Ishikawa (cell line): ENCODE measurements around the gene NCOA1.

Experiments
- CEBPB ChIP-seq: IDR thresholded peaks from 2 replicates; pipeline ENCODE4 v1.6.1; 2012
- CREB1 ChIP-seq: IDR thresholded peaks from 2 replicates; pipeline ENCODE4 v1.6.1; 2012; ENCODE audit warnings: low read depth
- EGR1 ChIP-seq: IDR thresholded peaks from 2 replicates; pipeline ENCODE4 v1.6.1; 2012
- EP300 ChIP-seq: IDR thresholded peaks from 2 replicates; pipeline ENCODE4 v1.6.1; 2012; ENCODE audit warnings: borderline replicate concordance
- FOXM1 ChIP-seq: IDR thresholded peaks from 2 replicates; pipeline ENCODE4 v1.6.1; 2012; ENCODE audit warnings: low read depth, borderline replicate concordance
- NFIC ChIP-seq: IDR thresholded peaks from 2 replicates; pipeline ENCODE4 v1.6.1; 2012
- RAD21 ChIP-seq: IDR thresholded peaks from 2 replicates; pipeline ENCODE4 v1.6.1; 2012; ENCODE audit warnings: low read depth
- TAF1 ChIP-seq: IDR thresholded peaks from 2 replicates; pipeline ENCODE4 v1.6.1; 2012; ENCODE audit warnings: low read depth, mild to moderate bottlenecking
- TCF12 ChIP-seq: IDR thresholded peaks from 2 replicates; pipeline ENCODE4 v1.6.1; 2012; ENCODE audit warnings: low read depth
- TEAD4 ChIP-seq: IDR thresholded peaks from 2 replicates; pipeline ENCODE4 v1.6.1; 2012
- YY1 ChIP-seq: IDR thresholded peaks from 2 replicates; pipeline ENCODE4 v1.6.1; 2012; ENCODE audit warnings: low read depth
- ZBTB7A ChIP-seq: IDR thresholded peaks from 2 replicates; pipeline ENCODE4 v1.6.1; 2012; ENCODE audit warnings: low read depth
- TF ChIP-seq, protein P1 (sequence below): IDR thresholded peaks from 2 replicates; pipeline ENCODE4 v1.6.1; 2012
- TF ChIP-seq, protein P2 (sequence below): IDR thresholded peaks from 2 replicates; pipeline ENCODE4 v1.6.1; 2012; ENCODE audit warnings: low read depth, mild to moderate bottlenecking
- TF ChIP-seq, protein P3 (sequence below): IDR thresholded peaks from 2 replicates; pipeline ENCODE4 v1.6.1; 2012

Gene NCOA1

DNA sequence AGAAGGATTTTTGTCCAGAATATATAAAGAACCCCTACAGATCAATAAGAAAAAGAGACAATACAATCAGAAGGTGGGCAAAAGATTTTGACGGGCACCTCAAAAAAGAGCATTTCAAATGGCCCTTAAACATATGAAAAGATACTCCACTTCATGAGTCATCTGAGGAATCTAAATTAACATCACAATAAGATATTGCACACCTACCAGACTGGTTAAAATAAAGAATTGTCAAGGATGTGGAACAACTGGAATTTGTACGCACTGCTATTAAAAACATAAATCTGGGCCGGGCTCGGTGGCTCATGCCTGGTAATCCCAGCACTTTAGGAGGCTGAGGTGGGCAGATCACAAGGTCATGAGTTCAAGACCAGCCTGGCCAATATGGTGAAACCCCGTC, 17.0 kb upstream of the NCOA1 start:
- TF ChIP-seq TAF1 (no peak), NFIC (no peak), YY1 (no peak), RAD21 (no peak), FOXM1 (no peak), TCF12 (no peak), TEAD4 (no peak), EGR1 (no peak), CREB1 (no peak), ZBTB7A (no peak), CEBPB (no peak), EP300 (no peak)
- TF ChIP-seq, protein P1, sequence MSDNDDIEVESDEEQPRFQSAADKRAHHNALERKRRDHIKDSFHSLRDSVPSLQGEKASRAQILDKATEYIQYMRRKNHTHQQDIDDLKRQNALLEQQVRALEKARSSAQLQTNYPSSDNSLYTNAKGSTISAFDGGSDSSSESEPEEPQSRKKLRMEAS = no peak
- TF ChIP-seq, protein P2, sequence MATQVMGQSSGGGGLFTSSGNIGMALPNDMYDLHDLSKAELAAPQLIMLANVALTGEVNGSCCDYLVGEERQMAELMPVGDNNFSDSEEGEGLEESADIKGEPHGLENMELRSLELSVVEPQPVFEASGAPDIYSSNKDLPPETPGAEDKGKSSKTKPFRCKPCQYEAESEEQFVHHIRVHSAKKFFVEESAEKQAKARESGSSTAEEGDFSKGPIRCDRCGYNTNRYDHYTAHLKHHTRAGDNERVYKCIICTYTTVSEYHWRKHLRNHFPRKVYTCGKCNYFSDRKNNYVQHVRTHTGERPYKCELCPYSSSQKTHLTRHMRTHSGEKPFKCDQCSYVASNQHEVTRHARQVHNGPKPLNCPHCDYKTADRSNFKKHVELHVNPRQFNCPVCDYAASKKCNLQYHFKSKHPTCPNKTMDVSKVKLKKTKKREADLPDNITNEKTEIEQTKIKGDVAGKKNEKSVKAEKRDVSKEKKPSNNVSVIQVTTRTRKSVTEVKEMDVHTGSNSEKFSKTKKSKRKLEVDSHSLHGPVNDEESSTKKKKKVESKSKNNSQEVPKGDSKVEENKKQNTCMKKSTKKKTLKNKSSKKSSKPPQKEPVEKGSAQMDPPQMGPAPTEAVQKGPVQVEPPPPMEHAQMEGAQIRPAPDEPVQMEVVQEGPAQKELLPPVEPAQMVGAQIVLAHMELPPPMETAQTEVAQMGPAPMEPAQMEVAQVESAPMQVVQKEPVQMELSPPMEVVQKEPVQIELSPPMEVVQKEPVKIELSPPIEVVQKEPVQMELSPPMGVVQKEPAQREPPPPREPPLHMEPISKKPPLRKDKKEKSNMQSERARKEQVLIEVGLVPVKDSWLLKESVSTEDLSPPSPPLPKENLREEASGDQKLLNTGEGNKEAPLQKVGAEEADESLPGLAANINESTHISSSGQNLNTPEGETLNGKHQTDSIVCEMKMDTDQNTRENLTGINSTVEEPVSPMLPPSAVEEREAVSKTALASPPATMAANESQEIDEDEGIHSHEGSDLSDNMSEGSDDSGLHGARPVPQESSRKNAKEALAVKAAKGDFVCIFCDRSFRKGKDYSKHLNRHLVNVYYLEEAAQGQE = no peak
- TF ChIP-seq, protein P3, sequence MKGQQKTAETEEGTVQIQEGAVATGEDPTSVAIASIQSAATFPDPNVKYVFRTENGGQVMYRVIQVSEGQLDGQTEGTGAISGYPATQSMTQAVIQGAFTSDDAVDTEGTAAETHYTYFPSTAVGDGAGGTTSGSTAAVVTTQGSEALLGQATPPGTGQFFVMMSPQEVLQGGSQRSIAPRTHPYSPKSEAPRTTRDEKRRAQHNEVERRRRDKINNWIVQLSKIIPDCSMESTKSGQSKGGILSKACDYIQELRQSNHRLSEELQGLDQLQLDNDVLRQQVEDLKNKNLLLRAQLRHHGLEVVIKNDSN = no peak

DNA sequence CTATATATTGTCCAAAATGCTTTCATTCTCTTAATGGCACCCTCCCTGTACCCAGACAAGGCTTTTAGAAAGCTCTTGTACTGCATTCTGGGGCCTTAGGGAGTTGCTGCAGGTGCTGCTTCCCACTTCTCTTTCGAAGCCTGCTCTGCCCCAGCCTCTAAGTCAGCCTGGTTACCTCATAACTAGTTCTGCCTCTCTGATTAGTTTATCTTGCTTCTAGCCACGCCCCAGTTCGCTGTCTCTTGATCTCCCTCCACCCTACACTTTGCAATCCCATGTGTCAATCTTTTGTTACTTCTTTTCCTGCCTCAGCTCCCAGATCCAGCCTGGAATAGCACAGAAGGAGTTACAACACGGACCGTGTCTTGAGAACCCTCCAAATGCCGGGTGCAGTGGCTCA, 13.8 kb upstream of the NCOA1 start:
- TF ChIP-seq, protein P3 = no peak
- TF ChIP-seq CEBPB = no peak
- no peak for TF ChIP-seq TEAD4
- TF ChIP-seq RAD21 = no peak
- TF ChIP-seq, protein P1 = no peak
- TF ChIP-seq ZBTB7A = no peak
- no peak for TF ChIP-seq TAF1
- TF ChIP-seq YY1 = no peak
- no peak for TF ChIP-seq EP300
- no peak for TF ChIP-seq TCF12
- no peak for TF ChIP-seq NFIC
- TF ChIP-seq CREB1 = no peak
- TF ChIP-seq FOXM1 = no peak
- TF ChIP-seq, protein P2 = no peak
- TF ChIP-seq EGR1 = no peak

DNA sequence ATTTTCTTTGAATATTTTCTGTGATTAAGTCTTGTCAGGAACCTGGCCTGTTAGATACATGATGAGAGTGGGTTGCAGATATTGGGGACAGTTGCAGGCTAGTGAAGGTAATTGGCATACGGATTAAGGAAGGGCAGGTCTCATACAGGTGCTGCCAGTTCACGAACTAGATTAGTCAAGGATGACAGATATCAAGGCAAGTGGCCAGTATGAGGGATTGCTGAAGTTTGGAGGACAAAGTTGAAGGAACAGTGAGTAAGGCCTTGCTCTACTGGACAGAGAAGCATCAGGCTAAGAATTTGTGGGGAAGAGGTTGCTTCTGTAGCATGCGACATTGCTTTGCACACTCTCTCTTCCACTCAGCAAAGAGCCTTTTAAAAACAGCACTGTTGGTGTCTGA, 12.8 kb upstream of the NCOA1 start:
- TF ChIP-seq EP300 (no peak), TAF1 (no peak), YY1 (no peak), CREB1 (no peak), TEAD4 (no peak)
- TF ChIP-seq, protein P2 = no peak
- TF ChIP-seq, protein P1 = no peak

DNA sequence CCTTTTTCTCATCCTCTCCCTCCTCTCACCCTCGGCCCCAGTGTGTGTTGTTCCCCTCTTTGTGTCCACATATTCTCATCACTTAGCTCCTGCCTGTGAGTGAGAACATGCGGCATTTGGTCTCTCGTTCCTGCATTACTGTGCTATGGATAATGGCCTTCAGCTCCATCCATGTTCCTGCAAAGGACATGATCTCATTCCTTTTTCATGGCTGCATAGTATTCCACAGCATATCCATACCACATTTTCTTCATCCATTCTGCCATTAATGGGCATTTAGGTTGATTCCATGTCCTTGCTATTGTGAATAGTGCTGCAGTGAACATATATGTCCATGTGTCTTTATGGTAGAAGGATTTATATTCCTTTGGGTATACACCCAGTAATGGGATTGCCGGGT, 10.8 kb upstream of the NCOA1 start:
- TF ChIP-seq, protein P1 = no peak
- no peak for TF ChIP-seq TAF1
- TF ChIP-seq, protein P2 = no peak
- no peak for TF ChIP-seq EP300
- TF ChIP-seq CREB1 = no peak
- no peak for TF ChIP-seq FOXM1
- no peak for TF ChIP-seq TEAD4
- no peak for TF ChIP-seq ZBTB7A
